Pancreas (tissue), 8 donors: Measurements from ENCODE around the gene SLC6A3. TPM values are rescaled to one million over a fixed set of nuclear protein-coding genes. Genes with fewer than 3 reads are reported as not detected.

Source experiments
- polyA plus RNA-seq, 2 donors: library from polyadenylated mRNA; stranded (reverse); fragments of 200-250 nt; gene quantifications; one replicate each; pipeline ENCODE4 v1.2.3, GENCODE V29; 2013
- total RNA-seq, 6 donors: library from RNA; stranded (reverse); fragmentation: NEBNext Ultra II Directional in 4 of 6; extraction: Animal tissue kit (Norgen Biotek cat#: 25700) in 4 of 6; gene quantifications; one replicate each; pipeline versions ENCODE4 v1.2.1 to v1.2.4, GENCODE V29; 2021 to 2023
- donor health status: healthy with polysubstance abuse.
- donor health status: DM: no; HTN: no; CAD: no; lungs with moderate emphysema.
- donor health status: DM: no; HTN: no; CAD: no.
- donor health status: Bipolar disorder and iron deficiency.
- donor health status: DM: yes; HTN: yes; CAD: no.
- donor health status: DM: no; HTN: no; CAD: no.
- donor health status: DM: no; HTN: no; CAD: no.
- donor health status: DM: yes; HTN: yes; CAD: no.

The SLC6A3 gene
- total and polyA plus RNA-seq, 8 donors = not detected

Other genes starting within 250 kb of the SLC6A3 start
- under 1 TPM; 0.08 to 0.37 (median 0.23) TPM for gene SLC6A19, start 243.8 kb downstream of the SLC6A3 start, total RNA-seq
- gene SLC6A19, start 243.8 kb downstream of the SLC6A3 start, polyA plus RNA-seq = 1 to 10 TPM; 1.1 to 3.9 TPM
- not detected for gene SLC6A18, start 220.1 kb downstream of the SLC6A3 start, total RNA-seq
- gene SLC6A18, start 220.1 kb downstream of the SLC6A3 start, polyA plus RNA-seq = under 1 TPM in 1 of 2 donors, not detected in 1; 0.14 TPM
- under 1 TPM in 3 of 6 donors, not detected in 3; 0.06 to 0.28 (median 0.25) TPM for gene TERT, start 150.4 kb downstream of the SLC6A3 start, total RNA-seq
- not detected for gene TERT, start 150.4 kb downstream of the SLC6A3 start, polyA plus RNA-seq
- 10 to 100 TPM; 40.4 to 63.0 (median 53.2) TPM for gene CLPTM1L, start 100.3 kb downstream of the SLC6A3 start, total RNA-seq
- 10 to 100 TPM; 39.5 to 60.0 TPM for gene CLPTM1L, start 100.3 kb downstream of the SLC6A3 start, polyA plus RNA-seq
- 10 to 100 TPM in 2 of 6 donors, 1 to 10 TPM in 4; 6.5 to 26.1 (median 7.8) TPM for gene LPCAT1, start 78.5 kb upstream of the SLC6A3 start, total RNA-seq
- 10 to 100 TPM; 19.2 to 19.7 TPM for gene LPCAT1, start 78.5 kb upstream of the SLC6A3 start, polyA plus RNA-seq